Activated CD8-positive, alpha-beta T cell treated with anti-CD3 and anti-CD28 coated beads for 36 hours (primary cell): ENCODE data around the gene SYNM. TPM values are rescaled to one million over a fixed set of nuclear protein-coding genes. Genes with fewer than 3 reads are reported as not detected.

Experiments used
- ATAC-seq: fragments of 200-7000 bp; cut with Tn5 transposase; one replicate; pipeline ENCODE4 v1.10.0; 2021; ENCODE audit warnings: mild to moderate bottlenecking, moderate library complexity
- CTCF ChIA-PET: fragments of 350-600 bp; sonication (Branson Sonifier 250); formaldehyde crosslinking; loops from one replicate; lab custom pipeline; 2021; ENCODE audit warnings: antibody characterized with exemption; lab: Charles Lee
- POLR2A ChIA-PET: fragments of 350-600 bp; sonication (Branson Sonifier 250); formaldehyde crosslinking; loops from one replicate; lab custom pipeline; 2021; ENCODE audit warnings: antibody characterized with exemption; lab: Charles Lee
- DNase-seq: peaks from one replicate; pipeline ENCODE4 v3.0.0-alpha.2; 2020
- H3K27ac Mint-ChIP-seq: one replicate; pipeline ENCODE4 v1.8.0; 2021; ENCODE audit warnings: mild to moderate bottlenecking, mixed read lengths
- H3K27me3 Mint-ChIP-seq: one replicate; pipeline ENCODE4 v1.8.0; 2021; ENCODE audit warnings: mixed read lengths
- H3K36me3 Mint-ChIP-seq: one replicate; pipeline ENCODE4 v1.8.0; 2021; ENCODE audit warnings: low read depth, mixed read lengths
- H3K4me1 Mint-ChIP-seq: one replicate; pipeline ENCODE4 v1.8.0; 2021; ENCODE audit warnings: low read depth, mixed read lengths
- H3K4me3 Mint-ChIP-seq: one replicate; pipeline ENCODE4 v1.8.0; 2021; ENCODE audit warnings: mild to moderate bottlenecking, moderate library complexity, mixed read lengths
- H3K9me3 Mint-ChIP-seq: one replicate; pipeline ENCODE4 v1.8.0; 2021; ENCODE audit warnings: mixed read lengths
- CTCF ChIP-seq: fragments of 200-600 bp; IDR thresholded peaks from one replicate; pipeline ENCODE4 v1.8.0; 2022; ENCODE audit warnings: antibody characterized with exemption, mild to moderate bottlenecking
- intact Hi-C: fragments of 100-400 bp; cut with micrococcal nuclease; formaldehyde crosslinking; loops from one replicate; pipeline ENCODE4 v1.10.0; 2022
- total RNA-seq, 2 experiments: library from RNA; stranded (reverse); gene quantifications; one replicate each; pipeline ENCODE4 v1.2.3, GENCODE V29; 2021

SYNM gene
- total RNA-seq, 2 experiments from 2014 or later = 0.63 to 0.69 TPM

DNA sequence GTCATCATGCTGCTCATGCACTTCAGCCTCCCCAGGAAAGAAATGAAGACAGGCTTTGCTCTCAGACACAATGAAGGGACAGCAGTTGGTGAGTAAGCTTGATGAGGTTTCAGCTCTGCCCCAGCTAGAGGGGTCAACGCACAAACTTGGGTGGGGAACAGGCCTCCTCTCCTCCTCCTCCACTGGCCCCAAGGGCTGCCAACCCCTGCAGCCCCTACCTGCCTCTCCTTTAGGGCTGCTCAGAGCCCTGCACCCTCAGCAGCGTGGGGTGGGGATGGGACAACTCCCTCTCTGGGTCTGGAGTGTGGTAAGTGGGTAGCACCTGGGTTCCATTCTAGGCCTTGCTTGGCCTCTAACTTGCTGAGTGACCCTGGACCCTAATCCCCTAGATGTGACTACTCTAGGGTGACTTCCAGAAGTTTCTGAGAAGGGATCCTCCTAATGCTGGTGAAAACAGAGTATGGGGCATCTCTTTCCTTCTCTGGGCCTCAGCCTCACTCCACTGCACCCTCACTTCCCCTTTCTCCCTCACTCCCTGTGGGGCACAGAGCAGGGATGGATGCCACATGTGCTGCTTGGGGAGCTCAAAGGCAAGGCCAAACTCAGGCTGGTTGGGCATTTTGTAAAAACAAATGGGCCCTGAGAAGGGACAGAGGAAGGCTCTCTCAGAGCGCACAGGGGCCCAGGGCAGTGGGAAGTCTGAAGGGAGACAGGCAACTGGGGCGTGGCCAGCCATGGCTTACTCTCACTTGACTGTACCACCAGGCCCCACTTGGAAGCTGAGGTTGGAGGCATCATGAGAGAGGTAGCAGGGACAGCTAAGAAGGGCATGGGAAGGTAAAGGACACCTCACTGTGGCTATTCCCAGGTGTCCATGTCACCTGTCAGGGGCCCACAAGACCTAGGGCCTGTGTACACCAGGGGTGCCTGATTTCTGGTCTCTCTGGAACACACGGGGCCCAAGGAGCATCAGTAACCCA lies 64.0 kb downstream of the SYNM start:
- ATAC-seq (no peak), DNase-seq (no peak)
- Mint-ChIP-seq H3K4me1 (no peaks in the 10 kb centered on the region), H3K27ac (no peak overlapping the region), H3K4me3 (no peak overlapping the region), H3K27me3 (no peaks in the 10 kb centered on the region), H3K9me3 (no peaks in the 10 kb centered on the region), H3K36me3 (no peaks in the 10 kb centered on the region)
- ChIA-PET CTCF (interaction anchor here (0.6 to 1.2 kb wide), 2 partner anchors 8 to 26 kb away, joined by 3 to 4 read pairs; no protein-coding TSS in a partner anchor), POLR2A (interaction anchor here (0.9 kb wide), 1 partner anchor 77 kb away, joined by 3 read pairs; no protein-coding TSS in a partner anchor)
- TF ChIP-seq CTCF = no peak
- intact Hi-C loops = no loop called here

DNA sequence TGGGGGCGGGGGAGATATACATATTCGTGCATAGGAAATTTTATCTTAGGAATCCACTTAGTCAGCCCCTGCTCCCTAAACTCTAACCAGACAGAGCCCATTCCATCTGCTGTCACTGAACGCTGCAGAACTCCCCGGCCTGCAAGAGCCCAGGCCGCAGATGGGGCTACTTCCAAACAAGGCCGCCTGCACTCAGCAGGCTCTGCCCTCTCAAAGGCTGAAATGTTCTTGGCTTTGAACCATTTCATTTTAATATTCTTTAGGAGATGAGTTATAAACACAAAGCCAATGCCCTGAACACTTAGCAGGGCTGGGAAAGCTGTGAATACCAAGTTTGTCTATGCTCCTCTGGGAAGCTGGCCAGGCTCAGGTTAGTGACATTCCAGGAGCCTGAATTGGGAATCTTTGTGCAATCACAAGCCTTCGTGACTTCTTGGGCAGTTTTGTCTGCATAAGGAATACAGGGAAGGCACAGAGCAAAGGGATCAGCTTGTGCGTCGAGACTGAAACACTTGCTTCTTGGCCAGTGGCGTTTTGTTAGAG lies 65.0 kb downstream of the SYNM start:
- Mint-ChIP-seq H3K9me3 (no peaks in the 10 kb centered on the region), H3K27ac (no peak overlapping the region), H3K27me3 (no peaks in the 10 kb centered on the region), H3K4me3 (no peak overlapping the region), H3K36me3 (no peaks in the 10 kb centered on the region), H3K4me1 (no peaks in the 10 kb centered on the region)
- ChIA-PET POLR2A (no interaction called here), CTCF (interaction anchor here (1.2 kb wide), 1 partner anchor 9 kb away, joined by 3 read pairs; no protein-coding TSS in a partner anchor)
- no peak for ATAC-seq
- intact Hi-C loops = no loop called here
- DNase-seq = no peak
- no peak for TF ChIP-seq CTCF

GRCh38 chr15:99170476-99171065 lies 65.7 kb downstream of the SYNM start:
- intact Hi-C loops = no loop called here
- Mint-ChIP-seq H3K9me3 (no peaks in the 10 kb centered on the region), H3K27ac (no peak overlapping the region), H3K4me3 (no peak overlapping the region), H3K4me1 (no peaks in the 10 kb centered on the region), H3K36me3 (no peaks in the 10 kb centered on the region), H3K27me3 (no peaks in the 10 kb centered on the region)
- CTCF ChIA-PET = no interaction called here
- TF ChIP-seq CTCF = no peak
- POLR2A ChIA-PET = no interaction called here
- no peak for DNase-seq
- ATAC-seq = no peak

DNA sequence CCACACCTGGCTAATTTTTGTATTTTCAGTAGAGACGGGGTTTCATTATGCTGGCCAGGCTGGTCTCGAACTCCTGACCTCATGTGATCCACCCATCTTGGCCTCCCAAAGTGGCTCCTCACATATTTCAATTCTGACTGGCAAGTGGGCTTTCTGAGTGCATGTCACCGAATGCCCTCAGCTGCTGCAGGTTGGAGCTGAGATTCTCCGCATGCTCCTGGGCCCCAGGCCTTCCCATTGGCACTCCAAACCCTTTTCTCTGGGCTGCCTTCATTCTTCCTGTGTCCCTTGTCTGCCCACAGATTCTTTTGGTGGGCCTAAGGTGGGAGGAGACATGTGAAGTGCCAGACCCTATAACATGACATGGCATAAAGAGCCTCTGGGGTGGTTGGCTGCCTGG lies 67.3 kb downstream of the SYNM start:
- H3K27ac Mint-ChIP-seq = no peak overlapping the region
- no peak overlapping the region for H3K4me3 Mint-ChIP-seq
- H3K9me3 Mint-ChIP-seq = no peaks in the 10 kb centered on the region
- ATAC-seq (no peak), DNase-seq (no peak)
- H3K4me1 Mint-ChIP-seq = no peaks in the 10 kb centered on the region
- no peak for TF ChIP-seq CTCF
- H3K27me3 Mint-ChIP-seq = no peaks in the 10 kb centered on the region
- CTCF ChIA-PET = no interaction called here
- POLR2A ChIA-PET = no interaction called here
- H3K36me3 Mint-ChIP-seq = no peaks in the 10 kb centered on the region
- intact Hi-C loops = no loop called here
